Astrocyte of the cerebellum (primary cell): Measurements from ENCODE around the gene ATP11C.
"Not testable (repeated sequence)": the region's sequence is repeated elsewhere in the genome, so short reads cannot be mapped to it uniquely, and the experiment has no call there.

Experiments
- DNase-seq: peaks from one replicate; pipeline ENCODE4 v3.0.0-alpha.2; 2011; ENCODE audit warnings: low read depth
- H3K4me3 ChIP-seq: 2 replicates; pipeline ENCODE4 v1.5.1; 2011; ENCODE audit warnings: mild to moderate bottlenecking, low read depth, low read length, moderate library complexity
- CTCF ChIP-seq: IDR thresholded peaks from 2 replicates; pipeline ENCODE4 v1.5.1; 2012; ENCODE audit warnings: low read length, low read depth, moderate library complexity, mild to moderate bottlenecking; ENCODE audit errors: missing control alignments
- in situ Hi-C: cut with HindIII; loops from 2 replicates; pipeline ENCODE4 v1.10.0; 2017; ENCODE audit warnings: low sequenced_read_pairs

Gene ATP11C

GRCh38 chrX:139850968-139851367, 81.9 kb downstream of the ATP11C start:
- no peak for TF ChIP-seq CTCF
- no peak for DNase-seq
- in situ Hi-C loops: no loop called here
- H3K4me3 ChIP-seq: no peak overlapping the region

GRCh38 chrX:139844884-139845283, 88.0 kb downstream of the ATP11C start:
- no peak for DNase-seq
- no peak for TF ChIP-seq CTCF
- in situ Hi-C loops: no loop called here

GRCh38 chrX:139844163-139844562, 88.7 kb downstream of the ATP11C start:
- no peak for TF ChIP-seq CTCF
- H3K4me3 ChIP-seq: no peak overlapping the region
- no peak for DNase-seq
- in situ Hi-C loops: no loop called here

More at GRCh38 chrX:139844884-139845283, 88.0 kb downstream of the ATP11C start:
- H3K4me3 ChIP-seq: no peak overlapping the region

GRCh38 chrX:139842326-139843185, 90.3 kb downstream of the ATP11C start:
- no peak overlapping the region for H3K4me3 ChIP-seq
- no peak for DNase-seq
- TF ChIP-seq CTCF: no peak
- in situ Hi-C loops: no loop called here

GRCh38 chrX:139836335-139836734, 96.5 kb downstream of the ATP11C start:
- in situ Hi-C loops, DNase-seq, H3K4me3 ChIP-seq: not testable (repeated sequence)

GRCh38 chrX:139834879-139835278, 98.0 kb downstream of the ATP11C start:
- DNase-seq: no peak
- no peak overlapping the region for H3K4me3 ChIP-seq
- TF ChIP-seq CTCF: no peak
- in situ Hi-C loops: no loop called here

- no peak overlapping the region for H3K4me3 ChIP-seq
- no peak for DNase-seq
- no peak for TF ChIP-seq CTCF
- in situ Hi-C loops: no loop called here
Measured at GRCh38 chrX:139832718-139833309, 100.0 kb downstream of the ATP11C start.
